KG1 (cell line): ENCODE data around the gene IP6K3.

Source experiments
- DNase-seq: peaks from one replicate; lab custom pipeline; 2025; lab: John Stamatoyannopoulos, UW

IP6K3 gene

DNA sequence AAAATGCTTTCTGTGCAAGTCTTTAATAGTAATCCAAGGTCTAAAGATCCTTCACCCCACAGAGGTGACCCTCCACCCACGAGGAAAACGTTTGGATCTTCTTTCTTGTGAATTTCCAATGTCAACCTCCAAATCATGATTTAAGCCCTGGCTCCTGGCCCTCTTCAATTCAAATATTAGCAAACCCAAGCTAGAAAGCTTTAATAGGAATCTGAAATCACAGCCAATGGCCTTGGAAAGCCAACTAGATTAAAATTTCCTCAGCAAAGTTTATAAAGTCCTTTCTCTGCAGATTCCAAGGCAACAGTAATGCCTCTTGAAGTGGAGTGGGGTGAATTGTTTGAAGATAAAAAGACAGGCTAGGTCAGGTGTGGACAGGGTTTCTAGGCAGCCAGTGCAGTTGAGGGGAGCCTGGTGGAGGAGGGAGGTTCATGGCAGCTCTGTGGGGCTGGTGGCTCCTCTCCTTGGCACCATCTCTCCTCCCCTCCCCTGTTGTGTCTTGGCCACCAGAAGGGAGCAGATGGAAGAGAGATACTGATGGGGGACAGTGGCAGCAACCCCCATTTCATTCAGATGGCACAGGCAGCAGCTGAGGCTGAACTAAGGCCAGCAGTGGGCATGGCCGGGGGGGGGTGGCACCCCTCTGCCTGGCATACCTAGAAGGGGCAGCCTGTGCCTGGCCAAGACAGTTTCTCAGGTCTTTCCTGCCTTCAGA, 23.2 kb downstream of the IP6K3 start:
- no peak for DNase-seq

DNA sequence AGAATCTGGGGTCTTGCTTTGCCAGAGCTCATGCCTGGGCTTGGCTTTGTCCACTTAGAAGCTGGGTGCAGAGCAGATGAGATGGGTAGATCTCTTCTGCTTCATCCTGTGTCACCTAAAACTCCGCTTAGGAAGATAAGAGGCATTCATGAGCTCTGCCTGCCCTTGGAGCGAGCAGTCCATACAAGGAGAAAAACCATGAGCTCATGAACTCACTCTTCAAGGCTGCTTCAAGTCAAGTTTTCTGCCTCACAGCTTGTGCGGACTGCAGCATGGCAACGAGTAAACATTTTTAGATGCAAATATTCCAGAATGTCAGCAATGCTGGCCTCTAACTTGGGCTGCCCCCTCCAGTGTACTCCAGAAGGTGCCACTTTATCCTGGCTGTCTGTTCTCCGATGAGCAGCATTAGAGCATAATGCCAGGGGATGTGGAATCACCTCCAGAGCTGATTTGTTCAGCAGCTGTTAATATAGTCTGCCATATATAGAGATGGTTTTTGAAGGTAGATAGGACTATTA, 24.5 kb downstream of the IP6K3 start:
- no peak for DNase-seq

DNA sequence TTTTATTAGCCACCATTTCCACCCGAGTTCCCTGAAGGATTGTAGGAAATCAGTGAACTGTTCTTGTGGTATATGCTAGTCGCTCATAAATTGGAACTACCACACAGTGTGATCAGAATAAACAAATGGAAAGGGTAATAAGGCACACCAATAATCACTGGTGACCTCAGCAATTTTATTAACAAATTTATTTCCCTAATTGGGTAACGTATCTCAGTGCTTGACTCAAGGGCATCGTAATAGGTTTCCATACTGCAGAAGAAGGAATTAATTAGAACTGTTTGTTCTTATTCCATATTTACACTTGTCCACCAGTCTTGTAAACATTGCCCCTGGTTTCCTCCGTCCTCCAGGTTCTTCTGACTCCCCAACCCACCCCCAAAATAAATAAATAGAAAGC, 25.2 kb downstream of the IP6K3 start:
- no peak for DNase-seq

DNA sequence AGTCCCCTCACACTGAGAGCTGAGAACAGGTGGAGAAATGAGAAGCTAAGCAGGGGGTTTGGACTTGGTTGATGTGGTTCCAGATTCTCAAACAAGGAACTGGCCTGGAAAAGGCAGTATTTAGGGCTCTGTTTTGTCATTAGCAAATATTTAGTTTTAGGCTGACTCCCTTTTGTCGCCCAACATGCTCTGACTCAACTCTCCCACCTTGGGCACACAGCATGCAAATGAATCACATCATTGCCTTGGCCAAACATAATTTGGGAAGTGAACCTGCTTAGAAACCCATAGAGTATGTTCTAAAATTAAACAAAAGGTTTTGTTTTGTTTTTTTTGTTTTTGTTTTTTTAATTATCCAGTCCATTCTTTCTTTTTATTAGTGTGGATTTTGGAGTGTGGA, 25.7 kb downstream of the IP6K3 start:
- no peak for DNase-seq

DNA sequence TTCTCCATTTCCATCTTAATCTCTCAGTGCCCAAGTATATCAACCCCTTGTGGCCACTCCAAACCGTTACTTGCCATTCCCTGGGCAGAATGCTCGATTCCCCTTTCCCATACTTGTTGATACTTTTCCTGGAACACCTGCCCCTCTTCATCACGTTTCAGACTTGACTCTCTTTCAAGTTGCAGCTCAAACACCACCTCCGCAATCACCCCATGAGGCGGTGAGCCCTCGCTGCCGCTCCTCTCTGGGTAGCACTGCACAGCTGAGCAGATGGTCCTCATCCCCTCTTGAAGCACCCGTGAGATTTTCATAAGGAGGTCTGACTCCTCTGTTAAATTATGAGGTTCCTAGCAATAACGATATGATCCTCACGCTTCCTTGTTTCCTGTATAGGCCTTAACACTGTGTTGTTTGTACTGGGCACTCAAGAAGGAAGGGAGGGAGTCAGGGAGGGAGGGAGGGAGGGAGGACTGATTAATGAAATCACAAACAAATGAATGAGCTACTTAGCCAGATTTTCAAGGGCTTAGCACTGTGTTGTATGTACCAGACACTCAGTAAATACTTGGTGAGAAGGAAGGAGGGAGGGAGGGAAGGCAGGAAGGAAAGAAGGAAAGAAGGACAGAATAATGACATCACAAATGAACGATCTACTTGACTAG, 27.2 kb downstream of the IP6K3 start:
- no peak for DNase-seq

DNA sequence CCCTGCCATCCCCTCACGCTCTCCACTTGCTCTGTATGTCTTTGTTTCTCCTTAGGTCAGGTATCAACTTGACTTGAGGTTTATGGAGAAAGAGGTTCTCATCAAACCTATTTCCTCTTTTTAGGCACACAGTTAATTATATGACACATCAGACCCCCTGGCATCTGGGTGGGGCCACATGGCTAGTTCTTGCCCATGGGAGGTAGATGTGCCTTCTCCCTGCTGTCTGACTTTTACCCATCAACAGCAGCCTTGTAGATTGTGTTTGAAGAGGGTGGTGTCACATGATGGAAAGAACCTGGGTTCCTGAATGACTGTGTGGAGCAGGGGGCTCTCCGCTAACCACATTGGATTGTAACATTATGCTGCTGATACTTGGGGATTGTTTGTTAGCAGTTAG, 28.0 kb downstream of the IP6K3 start:
- DNase-seq = no peak

DNA sequence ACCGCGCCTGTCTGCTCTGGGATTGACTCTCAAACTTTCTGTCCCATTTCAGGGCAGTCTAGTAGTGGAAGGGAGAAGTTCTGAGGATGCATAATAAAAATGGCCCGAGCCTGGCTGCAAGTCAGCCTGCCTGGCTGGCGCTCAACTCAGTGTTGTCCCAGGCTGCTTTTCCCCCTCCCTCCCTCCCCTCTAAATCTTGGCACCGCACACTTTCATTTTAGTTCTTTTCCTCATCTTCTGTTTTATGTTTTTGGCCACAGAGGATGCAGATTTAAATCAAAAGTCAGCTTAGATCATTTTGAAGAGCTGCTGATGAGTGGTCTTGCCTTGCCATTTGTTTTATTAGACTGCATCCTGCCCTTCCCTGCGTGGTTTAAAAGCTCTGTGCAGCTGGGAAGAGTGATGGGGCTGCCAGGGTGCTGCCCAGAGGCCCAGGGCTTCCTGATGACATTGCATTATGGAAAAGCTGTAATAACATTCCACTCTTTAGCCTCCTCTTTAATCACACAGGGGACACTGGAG, 28.7 kb downstream of the IP6K3 start:
- no peak for DNase-seq

DNA sequence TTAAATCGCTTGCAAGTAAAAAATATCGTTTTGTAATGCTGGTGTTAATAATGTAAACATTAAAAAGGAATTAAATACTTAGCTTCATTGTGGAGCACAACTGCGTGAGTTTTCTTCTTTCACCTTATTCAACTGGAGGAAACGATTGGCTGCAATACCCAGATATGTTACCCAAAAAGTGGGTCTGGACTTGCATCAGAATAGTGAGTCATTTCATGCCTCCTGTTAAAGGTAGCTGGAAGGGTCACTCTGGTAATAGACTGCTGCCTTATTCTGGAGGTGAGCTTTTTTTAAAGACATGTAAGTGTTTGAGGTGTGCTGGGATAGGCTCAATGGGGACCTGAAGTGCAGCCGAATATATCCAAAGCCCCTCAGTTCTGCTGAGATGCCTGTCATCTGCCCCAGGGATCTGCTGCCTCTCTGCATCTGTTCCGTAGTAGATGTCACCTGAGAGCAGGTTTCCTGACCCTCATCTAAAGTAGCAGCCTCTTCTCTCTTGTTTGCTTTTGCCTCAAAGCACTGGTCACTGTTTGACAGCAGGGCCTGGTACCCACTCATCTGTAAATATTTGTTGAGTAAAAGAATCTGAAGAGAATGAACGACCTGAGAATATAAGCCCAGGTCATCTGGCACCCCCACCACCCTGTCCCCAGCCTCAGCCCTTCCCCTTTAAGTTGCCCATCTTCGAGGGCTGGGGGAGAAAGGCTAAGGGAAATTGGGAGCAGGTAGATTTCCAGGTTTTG, 29.6 kb downstream of the IP6K3 start:
- DNase-seq = no peak

DNA sequence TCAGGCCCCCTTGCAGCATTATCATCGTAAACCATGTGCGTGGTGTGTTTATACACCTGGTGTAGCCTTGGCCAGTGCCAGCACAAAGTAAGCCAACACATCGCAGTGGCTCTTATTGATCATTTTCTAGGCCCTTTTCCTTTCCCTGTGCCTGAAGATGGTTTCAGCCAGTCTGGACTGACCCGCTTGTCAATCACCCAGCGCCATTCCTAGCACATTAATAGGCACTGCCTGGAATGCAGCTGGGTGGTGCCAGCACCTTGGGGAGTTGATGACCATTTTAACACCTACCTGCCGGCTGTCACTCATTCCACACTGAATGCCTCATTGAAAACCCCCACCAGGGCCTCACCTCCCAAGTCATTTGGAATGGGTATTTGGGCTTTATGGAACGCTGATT, 30.3 kb downstream of the IP6K3 start:
- DNase-seq = no peak

DNA sequence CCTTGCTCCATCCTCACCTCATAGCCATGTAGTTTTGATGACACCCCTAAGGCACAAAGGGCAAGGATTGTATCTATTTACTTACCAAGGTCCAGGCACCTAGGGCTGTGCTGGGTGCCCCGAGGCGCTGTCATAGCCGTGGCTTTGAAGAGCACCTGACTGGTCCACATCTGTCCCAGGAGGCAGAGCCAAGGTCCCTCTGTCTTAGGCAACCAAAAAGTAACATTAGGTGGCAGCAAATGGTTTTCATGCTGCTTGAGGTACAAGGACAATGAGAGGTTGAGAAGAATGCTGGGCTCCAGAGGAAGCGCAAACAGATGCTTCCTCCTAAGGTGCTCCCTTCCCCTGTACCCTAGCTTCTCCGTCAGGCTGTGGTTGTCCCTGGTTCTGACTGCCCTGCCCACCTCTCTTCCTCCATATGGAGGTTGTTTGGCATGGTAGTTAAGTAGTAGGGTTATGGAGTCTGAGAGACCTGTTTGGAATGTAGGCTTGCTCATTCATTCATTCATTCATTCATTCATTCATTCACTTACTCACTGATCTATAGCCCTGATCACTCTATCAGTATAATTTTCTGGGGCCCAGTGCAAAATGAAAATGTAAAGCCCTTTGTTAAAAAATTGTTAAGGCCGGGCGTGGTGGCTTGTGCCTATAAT, 32.2 kb downstream of the IP6K3 start:
- DNase-seq = peak; percentile 17

DNA sequence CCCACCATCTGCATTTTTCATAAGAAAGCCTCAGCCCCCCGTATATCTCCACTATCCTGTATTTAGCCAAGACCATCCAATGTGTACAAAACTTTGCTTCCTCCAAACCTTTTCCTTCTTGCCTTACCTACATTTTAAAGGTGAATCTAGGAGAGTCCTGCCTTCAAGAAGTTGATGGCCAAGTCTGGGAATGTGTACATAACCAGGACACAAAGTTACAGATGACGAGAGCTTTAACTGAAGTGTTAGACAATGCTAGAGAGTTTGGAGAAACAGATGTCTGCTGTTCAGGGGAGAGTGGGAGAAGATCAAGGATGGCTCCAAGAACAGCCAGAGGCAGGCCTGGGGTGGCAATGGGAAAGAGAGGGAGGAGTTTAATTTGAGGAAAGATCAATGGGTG, 32.9 kb downstream of the IP6K3 start:
- DNase-seq = no peak

DNA sequence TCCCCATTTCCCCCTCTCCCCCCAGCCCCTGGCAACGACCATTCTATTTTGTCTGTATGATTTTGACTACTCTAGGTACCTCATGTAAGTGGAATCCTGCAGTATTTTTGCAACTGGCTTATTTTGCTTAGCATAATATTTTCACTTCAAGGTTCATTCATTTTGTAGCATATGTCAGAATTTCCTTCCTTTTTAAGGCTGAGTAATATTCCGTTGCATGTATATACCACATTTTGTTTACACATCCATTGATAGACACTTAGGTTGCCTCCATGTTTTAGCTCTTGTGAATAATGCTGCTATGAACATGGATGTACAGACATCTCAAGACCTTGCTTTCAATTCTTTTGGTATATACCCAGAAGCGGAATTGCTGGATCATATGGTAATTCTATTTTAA, 33.8 kb downstream of the IP6K3 start:
- no peak for DNase-seq

DNA sequence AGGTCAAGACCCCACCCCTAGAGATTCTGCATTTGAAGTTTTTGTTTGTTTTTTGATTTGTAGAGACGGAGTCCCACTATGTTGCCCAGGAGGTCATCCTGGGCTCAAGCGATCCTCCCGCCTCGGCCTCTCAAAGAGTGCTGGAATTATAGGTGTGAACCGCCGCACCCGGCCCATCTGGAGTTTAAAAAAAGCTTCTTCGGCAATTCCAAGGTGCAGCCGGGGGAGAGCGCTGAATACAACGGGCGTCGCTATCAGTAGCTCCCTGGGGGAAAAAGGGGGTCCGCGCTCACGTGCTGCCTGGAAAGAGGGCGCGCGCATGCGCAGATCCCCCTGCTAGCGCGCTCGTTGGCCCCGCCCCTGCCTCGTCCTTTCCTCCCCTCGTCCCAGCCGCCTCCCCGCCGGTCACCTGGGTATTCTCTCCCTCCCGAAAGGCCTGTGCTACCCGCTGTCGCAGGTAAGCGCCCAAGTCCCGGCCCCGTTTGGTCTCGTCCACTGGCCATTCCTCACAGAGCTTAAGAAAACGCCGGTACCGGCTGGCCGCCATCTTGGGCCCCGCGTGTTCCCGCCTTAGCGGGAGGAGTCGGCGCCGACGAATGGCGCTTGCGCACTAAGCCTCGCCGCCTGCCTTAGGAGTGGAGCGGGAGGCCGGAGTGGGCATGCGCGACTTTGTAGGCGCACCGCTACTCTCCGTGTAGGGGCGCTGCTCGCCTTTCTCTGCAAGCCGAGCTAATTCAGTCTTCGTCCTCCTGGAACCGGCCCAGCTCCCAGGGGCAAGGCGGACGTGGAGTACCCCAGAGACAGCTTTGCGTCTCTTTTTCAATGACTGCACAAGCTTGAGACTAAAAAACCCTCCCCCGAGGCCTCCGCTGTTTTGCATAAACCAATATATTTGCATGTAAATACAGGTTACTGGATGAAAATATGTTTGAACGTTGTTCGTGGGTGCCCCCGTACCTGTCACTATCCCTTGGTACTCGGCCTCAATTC, 35.3 kb downstream of the IP6K3 start, which contains the start of gene UQCC2:
TSS of gene UQCC2 (minus strand) at position 561 of the 990 bp plus-strand sequence. CDS start at position 547, 14 bp downstream.
- DNase-seq = peak; percentile 85

DNA sequence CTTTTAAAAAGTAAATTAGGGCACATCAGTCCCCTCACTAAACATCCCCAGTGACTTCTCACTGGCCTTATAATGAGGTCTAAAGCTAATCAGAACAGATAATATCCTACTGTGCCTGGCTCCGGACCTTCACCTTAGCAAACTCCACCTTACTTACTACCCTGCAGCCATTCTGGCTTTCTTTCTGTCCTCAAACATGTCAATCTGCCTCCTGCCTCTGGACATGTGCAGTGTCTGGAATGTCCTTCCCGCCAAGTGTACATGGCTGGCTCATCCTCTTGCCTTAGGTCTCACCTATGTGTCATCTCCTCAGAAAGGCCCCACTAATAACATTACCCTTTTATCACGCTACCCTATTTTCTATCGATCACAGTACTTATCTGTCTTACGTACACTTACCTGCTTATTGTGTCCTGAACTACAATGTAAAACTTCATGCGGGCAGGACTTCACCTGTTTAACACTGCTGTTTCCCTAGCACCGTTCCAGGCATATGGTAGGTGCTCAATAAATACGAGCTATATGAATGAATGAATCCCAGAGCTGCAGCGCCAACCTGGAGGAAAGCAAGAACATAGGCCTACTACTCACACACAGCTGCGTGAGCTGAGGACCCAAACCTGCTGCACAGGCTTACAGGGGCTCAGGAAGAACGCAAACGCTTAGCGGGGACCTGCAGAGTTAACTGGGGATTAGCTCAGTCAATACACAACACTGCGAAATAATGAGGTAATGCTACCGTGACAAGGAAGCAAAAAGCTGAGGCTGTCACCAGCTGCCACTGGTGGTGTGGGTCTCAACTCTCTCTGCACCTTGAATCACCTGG, 36.2 kb downstream of the IP6K3 start:
- no peak for DNase-seq

DNA sequence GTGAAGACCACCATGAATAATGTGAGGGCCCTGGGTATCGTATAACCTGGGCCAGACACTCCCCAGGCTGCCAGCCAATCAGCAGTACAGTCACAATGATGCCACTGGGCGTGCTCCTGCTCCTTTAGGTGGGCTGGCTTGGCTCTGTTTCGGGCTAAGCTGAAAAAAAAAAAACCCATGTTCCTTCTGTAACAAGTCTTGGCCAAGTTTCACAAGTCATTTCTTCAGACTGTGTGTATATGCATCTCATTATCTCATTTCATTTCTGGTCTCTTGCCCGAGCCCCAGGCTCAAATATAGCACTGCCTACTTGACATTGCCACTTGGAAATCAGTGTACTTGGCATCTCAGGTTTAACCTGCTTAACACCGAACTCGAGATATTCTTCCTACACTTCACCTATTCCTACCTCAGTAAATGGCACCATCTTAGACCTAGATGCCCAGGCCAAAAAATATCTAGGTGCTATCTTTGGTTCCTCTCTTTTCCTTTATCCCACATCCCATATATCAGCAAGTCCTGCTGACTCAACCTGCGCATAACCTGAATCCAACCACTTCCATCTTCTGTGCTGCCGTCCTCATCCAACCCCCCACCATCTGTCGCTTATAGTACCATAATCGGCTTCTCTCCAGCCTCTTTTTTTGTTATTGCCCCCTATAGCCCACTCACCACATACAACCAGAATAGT, 37.0 kb downstream of the IP6K3 start:
- no peak for DNase-seq

DNA sequence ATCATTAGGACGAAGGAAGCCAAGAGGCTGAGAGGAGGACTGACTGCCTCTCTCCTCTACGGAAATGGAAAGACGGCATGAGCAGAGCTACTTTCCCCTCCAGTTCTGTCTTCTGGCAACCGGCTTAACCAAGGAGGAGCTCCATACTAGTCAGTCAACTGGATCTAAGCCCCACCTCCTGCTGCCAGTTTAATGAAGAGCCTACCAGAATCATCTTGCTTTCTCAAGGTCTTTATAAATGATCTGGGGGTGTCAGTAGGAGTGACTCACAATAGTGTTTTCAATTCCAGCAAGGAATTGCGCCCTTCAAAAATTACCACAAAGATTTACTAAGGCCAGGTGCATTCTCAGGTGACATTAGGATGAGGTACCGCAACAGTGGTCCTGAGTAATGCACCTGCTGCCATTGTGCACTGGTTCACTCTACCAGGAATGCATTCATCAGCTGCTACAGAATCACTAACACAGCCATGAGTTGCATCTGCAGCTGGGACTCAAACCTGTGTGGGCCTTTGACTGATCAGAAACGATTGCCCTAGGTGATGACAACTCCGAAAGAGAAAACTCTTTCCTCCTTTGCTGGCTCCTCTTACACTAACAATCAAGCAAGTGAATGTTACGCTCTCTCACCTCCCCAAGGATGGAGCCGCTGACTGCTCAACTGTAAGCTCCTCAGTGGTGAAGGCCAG, 38.0 kb downstream of the IP6K3 start:
- no peak for DNase-seq

DNA sequence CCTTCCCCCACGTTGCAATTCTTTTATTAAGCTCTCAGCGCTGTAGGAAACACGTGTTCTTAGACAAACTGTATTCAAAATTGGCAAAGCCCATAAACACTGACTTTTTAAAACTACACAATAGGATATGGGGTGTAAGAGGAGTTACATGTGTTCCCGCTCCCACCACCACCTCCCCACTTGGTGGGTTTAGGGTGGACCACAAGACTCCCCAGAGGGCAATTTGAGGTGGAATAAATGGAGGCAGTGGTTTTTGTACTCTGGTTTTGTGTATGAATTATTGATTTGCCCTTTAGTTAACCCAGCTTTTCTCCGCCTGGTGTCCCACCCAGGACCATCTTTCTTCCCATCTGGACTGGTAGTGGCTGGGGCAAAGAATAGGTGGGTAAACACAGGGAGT, 38.9 kb downstream of the IP6K3 start:
- no peak for DNase-seq

DNA sequence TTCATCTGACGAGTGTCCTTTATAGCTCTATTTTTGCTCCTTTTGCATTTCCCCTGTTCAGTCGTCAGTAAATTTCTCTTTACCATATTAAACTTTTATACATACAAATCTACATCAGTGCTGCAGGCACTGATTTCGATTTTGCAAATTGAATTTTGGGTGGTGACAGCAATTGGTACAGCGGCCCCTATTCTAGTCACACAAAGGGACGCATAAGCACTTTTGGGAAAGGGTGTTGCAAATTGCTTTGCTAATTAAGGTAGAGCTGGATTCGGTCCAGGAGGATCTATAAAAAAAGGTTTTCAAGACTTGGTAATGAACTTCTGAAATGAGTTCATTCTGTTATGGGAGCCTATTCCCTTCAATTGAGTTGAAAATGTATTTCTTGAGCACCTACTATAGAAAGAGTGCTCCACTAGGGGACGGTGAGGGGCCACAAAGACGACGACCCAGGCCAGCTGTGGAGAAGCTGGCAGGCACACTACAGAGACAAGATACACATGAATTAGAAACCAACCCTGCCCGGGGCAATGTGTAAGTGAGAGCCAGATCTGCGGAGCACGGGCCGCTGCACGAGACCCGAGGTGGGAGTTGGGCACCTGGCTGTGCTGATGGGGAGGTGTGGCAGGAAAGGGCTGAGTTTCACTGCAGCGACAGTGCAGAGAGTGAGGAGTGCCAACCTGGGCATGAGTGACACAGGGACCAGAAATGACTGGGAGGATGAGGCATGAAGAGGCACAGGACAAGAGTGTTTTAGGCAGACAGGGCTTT, 40.6 kb downstream of the IP6K3 start:
- DNase-seq = no peak
